ENCODE measurements around the gene TPT1. TPM values are rescaled to one million over a fixed set of nuclear protein-coding genes. Genes with fewer than 3 reads are reported as not detected.

The TPT1 gene
- polyA plus RNA-seq, 2 of the 4 experiments (the other 2 are of a cell fraction) = 2,486 to 3,850 TPM

DNA sequence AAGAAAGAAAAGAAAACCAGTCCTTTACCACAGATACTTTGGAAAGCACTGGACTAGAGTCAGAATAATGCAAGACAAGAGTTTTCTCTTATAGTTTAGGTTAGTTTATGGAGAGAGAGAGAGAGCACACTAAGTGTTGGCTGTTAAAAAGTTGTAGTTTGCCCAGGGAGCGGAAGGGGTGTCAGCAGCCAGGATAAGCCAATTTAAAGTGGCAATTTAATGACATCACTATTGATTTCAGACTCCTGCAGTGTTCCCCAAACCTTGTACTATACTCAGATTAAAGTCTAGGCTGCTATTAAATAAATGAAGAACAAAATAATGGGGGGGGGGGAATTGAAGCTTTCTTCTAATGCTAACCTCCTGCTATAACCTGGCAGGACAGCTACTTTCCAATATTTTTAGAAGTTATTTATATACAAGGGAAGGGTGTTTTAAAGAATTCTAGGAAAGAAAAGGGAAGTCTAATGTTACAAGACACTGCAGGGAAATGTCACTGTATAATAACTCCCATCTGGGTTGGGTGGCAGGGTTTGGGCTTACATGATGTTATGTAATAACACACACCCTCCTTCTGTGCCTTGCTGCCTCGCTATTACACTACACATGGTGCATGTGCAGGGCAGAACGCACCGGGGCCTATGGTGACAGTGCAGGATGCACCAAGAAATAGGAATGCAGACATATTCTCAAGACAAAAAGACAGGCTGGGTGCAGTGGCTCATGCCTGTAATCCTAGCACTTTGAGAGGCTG is 19.9 kb downstream of the TPT1 start:
- WGBS (ENCODE audit: missing lambda C conversion rate) = 79% methylated on average over 4 of the region's 4 CpGs
- FAIRE-seq = no peak
- CTCF ChIA-PET = interaction anchor here (0.9 to 3.6 kb wide), 2 partner anchors 12 to 274 kb away, joined by 3 to 11 read pairs; no protein-coding TSS in a partner anchor
- H3K4me3 ChIP-seq = no peak overlapping the region
- TF ChIP-seq CEBPB (IDR thresholded peaks at IDR 0.05) (no peak), HDAC2 (IDR thresholded peaks at IDR 0.05) (no peak), RFX5 (IDR thresholded peaks at IDR 0.05) (no peak), FOXS1 (CRISPR knock-in tag; IDR thresholded peaks at IDR 0.05) (no peak), ZC3H11A (IDR thresholded peaks at IDR 0.05) (no peak), TFCP2L1 (CRISPR knock-in tag; IDR thresholded peaks at IDR 0.05) (no peak), FOSL2 (IDR thresholded peaks at IDR 0.05) (no peak), FOSL2 (CRISPR knock-in tag; IDR thresholded peaks at IDR 0.05) (no peak), CHD4 (IDR thresholded peaks at IDR 0.05; ENCODE audit: borderline replicate concordance) (no peak), JUNB (IDR thresholded peaks at IDR 0.05) (no peak), ESRRA (IDR thresholded peaks at IDR 0.05; ENCODE audit: borderline replicate concordance, low read length) (no peak), HOXB13 (CRISPR knock-in tag; IDR thresholded peaks at IDR 0.05; ENCODE audit: low read depth) (no peak), RNF2 (IDR thresholded peaks at IDR 0.05; ENCODE audit: borderline replicate concordance, low read depth) (no peak), BHLHE40 (IDR thresholded peaks at IDR 0.05; ENCODE audit: low read depth, low read length) (no peak), POLR2AphosphoS2 (conservative IDR thresholded peaks at IDR 0.05; ENCODE audit: low read length) (no peak), SMC3 (IDR thresholded peaks at IDR 0.05) (no peak), NFE2L2 (conservative IDR thresholded peaks at IDR 0.05; ENCODE audit: low read length) (no peak)
- TF ChIP-seq, protein P1, sequence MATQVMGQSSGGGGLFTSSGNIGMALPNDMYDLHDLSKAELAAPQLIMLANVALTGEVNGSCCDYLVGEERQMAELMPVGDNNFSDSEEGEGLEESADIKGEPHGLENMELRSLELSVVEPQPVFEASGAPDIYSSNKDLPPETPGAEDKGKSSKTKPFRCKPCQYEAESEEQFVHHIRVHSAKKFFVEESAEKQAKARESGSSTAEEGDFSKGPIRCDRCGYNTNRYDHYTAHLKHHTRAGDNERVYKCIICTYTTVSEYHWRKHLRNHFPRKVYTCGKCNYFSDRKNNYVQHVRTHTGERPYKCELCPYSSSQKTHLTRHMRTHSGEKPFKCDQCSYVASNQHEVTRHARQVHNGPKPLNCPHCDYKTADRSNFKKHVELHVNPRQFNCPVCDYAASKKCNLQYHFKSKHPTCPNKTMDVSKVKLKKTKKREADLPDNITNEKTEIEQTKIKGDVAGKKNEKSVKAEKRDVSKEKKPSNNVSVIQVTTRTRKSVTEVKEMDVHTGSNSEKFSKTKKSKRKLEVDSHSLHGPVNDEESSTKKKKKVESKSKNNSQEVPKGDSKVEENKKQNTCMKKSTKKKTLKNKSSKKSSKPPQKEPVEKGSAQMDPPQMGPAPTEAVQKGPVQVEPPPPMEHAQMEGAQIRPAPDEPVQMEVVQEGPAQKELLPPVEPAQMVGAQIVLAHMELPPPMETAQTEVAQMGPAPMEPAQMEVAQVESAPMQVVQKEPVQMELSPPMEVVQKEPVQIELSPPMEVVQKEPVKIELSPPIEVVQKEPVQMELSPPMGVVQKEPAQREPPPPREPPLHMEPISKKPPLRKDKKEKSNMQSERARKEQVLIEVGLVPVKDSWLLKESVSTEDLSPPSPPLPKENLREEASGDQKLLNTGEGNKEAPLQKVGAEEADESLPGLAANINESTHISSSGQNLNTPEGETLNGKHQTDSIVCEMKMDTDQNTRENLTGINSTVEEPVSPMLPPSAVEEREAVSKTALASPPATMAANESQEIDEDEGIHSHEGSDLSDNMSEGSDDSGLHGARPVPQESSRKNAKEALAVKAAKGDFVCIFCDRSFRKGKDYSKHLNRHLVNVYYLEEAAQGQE (IDR thresholded peaks at IDR 0.05) = no peak
- TF ChIP-seq, protein P2, sequence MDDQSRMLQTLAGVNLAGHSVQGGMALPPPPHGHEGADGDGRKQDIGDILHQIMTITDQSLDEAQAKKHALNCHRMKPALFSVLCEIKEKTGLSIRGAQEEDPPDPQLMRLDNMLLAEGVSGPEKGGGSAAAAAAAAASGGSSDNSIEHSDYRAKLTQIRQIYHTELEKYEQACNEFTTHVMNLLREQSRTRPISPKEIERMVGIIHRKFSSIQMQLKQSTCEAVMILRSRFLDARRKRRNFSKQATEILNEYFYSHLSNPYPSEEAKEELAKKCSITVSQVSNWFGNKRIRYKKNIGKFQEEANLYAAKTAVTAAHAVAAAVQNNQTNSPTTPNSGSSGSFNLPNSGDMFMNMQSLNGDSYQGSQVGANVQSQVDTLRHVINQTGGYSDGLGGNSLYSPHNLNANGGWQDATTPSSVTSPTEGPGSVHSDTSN (IDR thresholded peaks at IDR 0.05) = no peak
- H3K27ac ChIP-seq = no peak overlapping the region
- POLR2A ChIA-PET = no interaction called here
- no peak; a peak in 1 of 6 replicates for ATAC-seq
- no peak for DNase-seq (ENCODE audit: low read depth in 1 of 2, low spot score in 1 of 2)
- H3K9me3 ChIP-seq = no peaks in the 10 kb centered on the region
- H3K4me1 ChIP-seq = peaks cover 21% of the 10 kb centered on the region
- no peak overlapping the region for H3K4me2 ChIP-seq

DNA sequence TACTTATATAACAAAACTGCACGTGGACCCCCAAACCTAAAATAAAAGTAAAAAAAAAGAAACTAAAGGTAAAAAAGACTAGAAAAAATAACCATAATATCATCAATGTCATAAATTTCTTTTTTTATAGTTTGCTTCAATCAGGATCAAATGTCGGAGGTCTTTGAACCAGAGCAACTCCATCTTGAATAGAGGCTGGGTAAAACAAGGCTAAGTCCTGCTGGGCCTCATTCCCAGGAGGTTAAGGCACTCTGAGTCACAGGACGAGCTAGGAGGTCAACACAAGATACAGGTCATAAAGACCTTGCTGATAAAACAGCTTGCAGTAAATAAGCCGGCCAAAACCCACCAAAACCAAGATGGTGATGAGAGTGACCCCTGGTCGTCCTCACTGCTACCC is 24.0 kb downstream of the TPT1 start:
- CTCF ChIA-PET = interaction anchor here (1.9 to 2.2 kb wide), 2 partner anchors 8 to 270 kb away, joined by 7 to 10 read pairs; no protein-coding TSS in a partner anchor
- H3K9me3 ChIP-seq = no peaks in the 10 kb centered on the region
- FAIRE-seq = no peak

More for the DNA sequence above, 24.0 kb downstream of the TPT1 start:
- 86% methylated on average over 5 of the region's 5 CpGs for WGBS (ENCODE audit: missing lambda C conversion rate)
- Histone ChIP-seq H3K4me1 (peaks cover 16% of the 10 kb centered on the region), H3K27ac (peak overlapping the region; percentile 82 to 91; a peak in 5 of 6 replicates), H3K4me2 (peak overlapping the region; percentile 78; the same call in 2 of the 3 replicates), H3K4me3 (no peak overlapping the region)
- ATAC-seq (no peak), DNase-seq (ENCODE audit: low read depth in 1 of 2, low spot score in 1 of 2) (no peak)
- TF ChIP-seq NFE2L2 (conservative IDR thresholded peaks at IDR 0.05; ENCODE audit: low read length) (no peak), FOSL2 (IDR thresholded peaks at IDR 0.05) (no peak), FOSL2 (CRISPR knock-in tag; IDR thresholded peaks at IDR 0.05) (no peak), BHLHE40 (IDR thresholded peaks at IDR 0.05; ENCODE audit: low read depth, low read length) (no peak), MYC (IDR thresholded peaks at IDR 0.05; ENCODE audit: borderline replicate concordance, low read length) (no peak), FOSB (CRISPR knock-in tag; IDR thresholded peaks at IDR 0.05) (no peak), HOXB5 (CRISPR knock-in tag; IDR thresholded peaks at IDR 0.05) (no peak), HEYL (CRISPR knock-in tag; IDR thresholded peaks at IDR 0.05) (no peak), POLR2A (IDR thresholded peaks at IDR 0.05; ENCODE audit: low read length) (no peak), RNF2 (IDR thresholded peaks at IDR 0.05; ENCODE audit: borderline replicate concordance, low read depth) (no peak), JUNB (IDR thresholded peaks at IDR 0.05) (no peak)
- TF ChIP-seq, protein P3, sequence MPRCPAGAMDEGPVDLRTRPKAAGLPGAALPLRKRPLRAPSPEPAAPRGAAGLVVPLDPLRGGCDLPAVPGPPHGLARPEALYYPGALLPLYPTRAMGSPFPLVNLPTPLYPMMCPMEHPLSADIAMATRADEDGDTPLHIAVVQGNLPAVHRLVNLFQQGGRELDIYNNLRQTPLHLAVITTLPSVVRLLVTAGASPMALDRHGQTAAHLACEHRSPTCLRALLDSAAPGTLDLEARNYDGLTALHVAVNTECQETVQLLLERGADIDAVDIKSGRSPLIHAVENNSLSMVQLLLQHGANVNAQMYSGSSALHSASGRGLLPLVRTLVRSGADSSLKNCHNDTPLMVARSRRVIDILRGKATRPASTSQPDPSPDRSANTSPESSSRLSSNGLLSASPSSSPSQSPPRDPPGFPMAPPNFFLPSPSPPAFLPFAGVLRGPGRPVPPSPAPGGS (IDR thresholded peaks at IDR 0.05) = no peak
- POLR2A ChIA-PET = no interaction called here

Measured in A549 (cell line).